Spleen (tissue), 11 donors: Measurements from ENCODE around the gene TMEM72. TPM values are rescaled to one million over a fixed set of nuclear protein-coding genes. Genes with fewer than 3 reads are reported as not detected.

ENCODE experiments used
- DNase-seq: peaks from one replicate; pipeline ENCODE4 v3.0.0-alpha.2; 2020
- H3K27ac ChIP-seq, 8 donors: fragments of 200-600 bp; sonication (generic) in 7 of 8; 1 replicate in 4 of 8; 2 replicates in 4 of 8; pipeline versions ENCODE4 v1.5.0 to v1.8.0; 2016 to 2021; ENCODE audit warnings: inconsistent platforms in 4 of 8, mild to moderate bottlenecking in 4 of 8, moderate library complexity in 1 of 8
- H3K27me3 ChIP-seq, 7 donors: fragments of 200-600 bp; sonication (generic) in 6 of 7; replicated peaks in 1 of 7; 1 replicate in 4 of 7; 2 replicates in 3 of 7; pipeline versions ENCODE4 v1.5.0 to v1.8.0; 2016 to 2021; ENCODE audit warnings: inconsistent platforms in 3 of 7, mild to moderate bottlenecking in 1 of 7
- H3K36me3 ChIP-seq, 6 donors: fragments of 200-600 bp; sonication (generic) in 5 of 6; 1 replicate in 4 of 6; 2 replicates in 2 of 6; pipeline versions ENCODE4 v1.5.0 to v1.8.0; 2016 to 2021; ENCODE audit warnings: inconsistent platforms in 2 of 6
- H3K4me1 ChIP-seq, 6 donors: fragments of 200-600 bp; sonication (generic) in 5 of 6; 1 replicate in 3 of 6; 2 replicates in 3 of 6; pipeline versions ENCODE4 v1.5.0 to v1.8.0; 2016 to 2021; ENCODE audit warnings: inconsistent platforms in 3 of 6
- H3K4me3 ChIP-seq, 8 donors: fragments of 200-600 bp; sonication (generic) in 7 of 8; 1 replicate in 4 of 8; 2 replicates in 4 of 8; pipeline versions ENCODE4 v1.5.0 to v1.8.0; 2016 to 2021; ENCODE audit warnings: inconsistent platforms in 4 of 8, mild to moderate bottlenecking in 4 of 8, moderate library complexity in 2 of 8
- H3K9me3 ChIP-seq, 8 donors: fragments of 200-600 bp; sonication (generic) in 7 of 8; 1 replicate in 4 of 8; 2 replicates in 4 of 8; pipeline versions ENCODE4 v1.5.0 to v1.8.0; 2016 to 2021; ENCODE audit warnings: inconsistent platforms in 4 of 8
- CTCF ChIP-seq, 11 experiments: fragments of 200-600 bp in 7 of 11; fragments of 450-650 bp in 4 of 11; sonication (generic) in 4 of 11; IDR thresholded peaks in 8 of 11; conservative IDR thresholded peaks in 3 of 11; 1 replicate in 7 of 11; 2 replicates in 4 of 11; pipeline versions ENCODE4 v1.4.0 to v1.8.0; 2016 to 2021; ENCODE audit warnings: antibody characterized with exemption in 11 of 11, inconsistent platforms in 4 of 11, mild to moderate bottlenecking in 1 of 11
- POLR2A ChIP-seq, 3 donors: fragments of 450-650 bp; IDR thresholded peaks; one replicate each; pipeline ENCODE4 v1.5.1; 2017; ENCODE audit warnings: antibody characterized with exemption in 3 of 3, mild to moderate bottlenecking in 1 of 3
- POLR2AphosphoS5 ChIP-seq, 3 donors: sonication (generic); formaldehyde crosslinking; IDR thresholded peaks; one replicate each; pipeline ENCODE4 v1.5.1; 2017; ENCODE audit warnings: antibody characterized with exemption in 3 of 3
- WGBS, 5 donors: extraction: QIAGEN DNeasy Blood & Tissue Kit in 3 of 5; methylation state at CpG; one replicate each; pipeline versions ENCODE4 v1.1.5 to v1.1.7; 2013 to 2018; 5-methylcytosine and 5-hydroxymethylcytosine counted together
- intact Hi-C: fragments of 100-400 bp; cut with DNase I; formaldehyde crosslinking; loops from one replicate; pipeline ENCODE4 v1.15.0; 2023; ENCODE audit warnings: low total_unique reads
- polyA plus RNA-seq, 3 donors: library from polyadenylated mRNA; stranded (reverse); fragments of 200-250 nt; gene quantifications; one replicate each; pipeline ENCODE4 v1.2.1, GENCODE V29; 2013
- total RNA-seq, 7 donors: library from RNA; depleted of rRNA in 3 of 7; stranded (reverse); fragments of >200 nt in 3 of 7; fragmentation: NEBNext Ultra II Directional in 4 of 7; extraction: Animal tissue kit (Norgen Biotek cat#: 25700) in 4 of 7; gene quantifications; one replicate each; pipeline versions ENCODE4 v1.1.0 to v1.2.1, GENCODE V29; 2016 to 2021
- donor health status: healthy with polysubstance abuse.
- donor health status: DM: no; HTN: no; CAD: no; lungs with moderate emphysema.
- donor health status: DM: no; HTN: no; CAD: no.
- donor health status: Bipolar disorder and iron deficiency.
- donor health status: healthy.
- donor health status: DM: no; HTN: no; CAD: no.
- donor health status: DM: yes; HTN: yes; CAD: no.

TMEM72 gene
- total and polyA plus RNA-seq, 10 donors, result 0.04 TPM; not detected in 9

- Histone ChIP-seq H3K9me3 (no peaks in the 10 kb centered on the region), H3K27ac (peak overlapping the region in 7 of 8 donors; percentile 3 to 84 (median 75)), H3K27me3 (no peaks in the 10 kb centered on the region), H3K4me3 (peak overlapping the region in 1 of 8 donors; percentile 70), H3K36me3 (peaks cover 0 to 55% (median 0%) of the 10 kb centered on the region in 6 donors), H3K4me1 (peaks cover 23 to 99% (median 54%) of the 10 kb centered on the region in 6 donors)
- WGBS, 5 donors, result 34 to 45% (median 39%) methylated on average over 17 to 18 of the region's 18 CpGs
- intact Hi-C loops, result no loop called here
- TF ChIP-seq POLR2AphosphoS5 (IDR thresholded peaks at IDR 0.05), result peak in 1 of 3 donors; percentile 21
- no peak for TF ChIP-seq POLR2A (IDR thresholded peaks at IDR 0.05)
- DNase-seq, result peak; percentile 66
Observed at GRCh38 chr10:44973323-44974081, 62.4 kb downstream of the TMEM72 start.

- 43 to 59% (median 56%) methylated on average over 6 to 7 of the region's 7 CpGs for WGBS, 5 donors
Observed at GRCh38 chr10:44974082-44974627, 63.0 kb downstream of the TMEM72 start.

GRCh38 chr10:44974628-44975430 is 63.7 kb downstream of the TMEM72 start:
- Histone ChIP-seq H3K9me3 (no peaks in the 10 kb centered on the region), H3K36me3 (peaks cover 0 to 53% (median 0%) of the 10 kb centered on the region in 6 donors), H3K27ac (peak overlapping the region; percentile 6 to 84 (median 74)), H3K4me1 (peaks cover 14 to 99% (median 54%) of the 10 kb centered on the region in 6 donors), H3K4me3 (peak overlapping the region; percentile 14 to 70 (median 34)), H3K27me3 (no peaks in the 10 kb centered on the region)
- DNase-seq, result peak; percentile 94
- TF ChIP-seq POLR2A (IDR thresholded peaks at IDR 0.05), result no peak
- peak; percentile 78 to 99 (median 97) for TF ChIP-seq CTCF (IDR thresholded peaks at IDR 0.05 in 8 of 11, conservative IDR thresholded peaks at IDR 0.05 in 3 of 11)
- peak; percentile 55 to 68 (median 66) for TF ChIP-seq POLR2AphosphoS5 (IDR thresholded peaks at IDR 0.05)
- intact Hi-C loops, result loop anchor here (5.0 kb wide), 1 partner anchor 43 kb away; no protein-coding TSS in a partner anchor
- WGBS, 5 donors, result 4 to 9% (median 5%) methylated on average over 37 to 46 of the region's 46 CpGs

More at GRCh38 chr10:44974082-44974627, 63.0 kb downstream of the TMEM72 start:
- Histone ChIP-seq H3K4me1 (peaks cover 21 to 99% (median 54%) of the 10 kb centered on the region in 6 donors), H3K4me3 (peak overlapping the region; percentile 14 to 70 (median 34)), H3K36me3 (peaks cover 0 to 55% (median 0%) of the 10 kb centered on the region in 6 donors), H3K27ac (peak overlapping the region; percentile 6 to 84 (median 74)), H3K9me3 (no peaks in the 10 kb centered on the region), H3K27me3 (no peaks in the 10 kb centered on the region)
- DNase-seq, result peak; percentile 78
- intact Hi-C loops, result no loop called here
- TF ChIP-seq POLR2A (IDR thresholded peaks at IDR 0.05), result no peak
- peak in 1 of 3 donors; percentile 49 for TF ChIP-seq POLR2AphosphoS5 (IDR thresholded peaks at IDR 0.05)

- Histone ChIP-seq H3K27me3 (no peaks in the 10 kb centered on the region), H3K27ac (peak overlapping the region in 5 of 8 donors; percentile 59 to 84 (median 79)), H3K4me1 (peaks cover 13 to 99% (median 62%) of the 10 kb centered on the region in 6 donors), H3K36me3 (peaks cover 0 to 49% (median 0%) of the 10 kb centered on the region in 6 donors), H3K4me3 (peak overlapping the region in 6 of 8 donors; percentile 3 to 70 (median 41)), H3K9me3 (no peaks in the 10 kb centered on the region)
- intact Hi-C loops, result loop anchor here (5.0 kb wide), 1 partner anchor 43 kb away; no protein-coding TSS in a partner anchor
- no peak for TF ChIP-seq POLR2A (IDR thresholded peaks at IDR 0.05)
- TF ChIP-seq POLR2AphosphoS5 (IDR thresholded peaks at IDR 0.05), result peak in 2 of 3 donors; percentile 17 to 42
- DNase-seq, result peak; percentile 75
- 34 to 48% (median 45%) methylated on average over 6 to 10 of the region's 10 CpGs for WGBS, 5 donors
Observed at GRCh38 chr10:44975431-44976331, 64.5 kb downstream of the TMEM72 start.
